Sigmoid colon (tissue), 4 donors: Measurements from ENCODE around the gene CCSER1.

Experiments
- CTCF ChIP-seq, 4 experiments: fragments of 450-650 bp in 3 of 4; fragments of 200-600 bp in 1 of 4; IDR thresholded peaks; one replicate each; pipeline ENCODE4 v1.5.1; 2016 to 2019; ENCODE audit warnings: antibody characterized with exemption in 4 of 4, mild to moderate bottlenecking in 3 of 4, moderate library complexity in 2 of 4
- EP300 ChIP-seq, 4 donors: sonication (generic); formaldehyde crosslinking; IDR thresholded peaks; one replicate each; pipeline ENCODE4 v1.6.1; 2017; ENCODE audit warnings: antibody characterized with exemption in 4 of 4
- POLR2A ChIP-seq, 2 donors: fragments of 450-650 bp; IDR thresholded peaks; one replicate each; pipeline ENCODE4 v1.6.1; 2016; ENCODE audit warnings: antibody characterized with exemption in 2 of 2, mild to moderate bottlenecking in 2 of 2, moderate library complexity in 2 of 2
- POLR2AphosphoS5 ChIP-seq, 4 donors: sonication (generic); formaldehyde crosslinking; IDR thresholded peaks; one replicate each; pipeline ENCODE4 v1.6.1; 2017; ENCODE audit warnings: antibody characterized with exemption in 4 of 4

- TF ChIP-seq CTCF (IDR thresholded peaks at IDR 0.05) (no peak), POLR2A (IDR thresholded peaks at IDR 0.05) (no peak), EP300 (IDR thresholded peaks at IDR 0.05) (no peak), POLR2AphosphoS5 (IDR thresholded peaks at IDR 0.05) (no peak)
These were observed 984.4 kb downstream of the CCSER1 start for GRCh38 chr4:91111556-91111955.
